HG03520 (cell line): ENCODE results near the gene THG1L.
A peak's percentile ranks its signal among the peaks of the same experiment; 100 is the strongest.
"Not testable (repeated sequence)": the region's sequence is repeated elsewhere in the genome, so short reads cannot be mapped to it uniquely, and the experiment has no call there.

Source experiments
- ATAC-seq: cut with Tn5 transposase; IDR thresholded peaks from one replicate; pipeline ENCODE4 v1.9.1; 2021; ENCODE audit warnings: mild to moderate bottlenecking, moderate library complexity; ENCODE audit not compliant: unreplicated experiment

THG1L gene

DNA sequence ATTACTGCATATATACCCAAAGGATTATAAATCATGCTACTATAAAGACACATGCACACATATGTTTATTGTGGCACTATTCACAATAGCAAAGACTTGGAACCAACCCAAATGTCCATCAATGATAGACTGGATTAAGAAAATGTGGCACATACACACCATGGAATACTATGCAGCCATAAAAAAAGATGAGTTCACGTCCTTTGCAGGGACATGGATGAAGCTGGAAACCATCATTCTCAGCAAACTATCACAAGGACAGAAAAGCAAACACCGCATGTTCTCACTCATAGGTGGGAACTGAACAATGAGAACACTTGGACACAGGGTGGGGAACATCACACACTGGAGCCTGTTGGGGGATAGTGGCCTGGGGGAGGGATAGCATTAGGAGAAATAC, 4.6 kb upstream of the THG1L start:
- ATAC-seq: not testable (repeated sequence)

DNA sequence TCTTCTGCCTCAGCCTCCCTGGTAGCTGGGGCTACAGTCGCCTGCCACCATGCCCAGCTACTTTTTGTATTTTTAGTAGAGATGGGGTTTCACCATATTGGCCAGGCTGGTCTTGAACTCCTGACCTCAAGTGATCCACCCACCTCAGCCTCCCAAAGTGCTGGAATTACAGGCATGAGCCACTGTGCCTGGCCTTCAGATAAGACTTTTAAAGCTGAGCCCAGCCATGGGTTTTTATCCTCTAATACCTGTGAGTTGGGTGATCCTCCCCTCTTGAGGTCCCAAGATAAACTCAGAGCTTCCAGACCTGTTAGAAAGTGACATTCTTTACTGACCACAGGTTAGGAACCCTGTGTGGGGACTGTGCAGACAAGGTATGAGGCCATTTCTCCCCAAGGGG, 3.4 kb upstream of the THG1L start:
- ATAC-seq: not testable (repeated sequence)

DNA sequence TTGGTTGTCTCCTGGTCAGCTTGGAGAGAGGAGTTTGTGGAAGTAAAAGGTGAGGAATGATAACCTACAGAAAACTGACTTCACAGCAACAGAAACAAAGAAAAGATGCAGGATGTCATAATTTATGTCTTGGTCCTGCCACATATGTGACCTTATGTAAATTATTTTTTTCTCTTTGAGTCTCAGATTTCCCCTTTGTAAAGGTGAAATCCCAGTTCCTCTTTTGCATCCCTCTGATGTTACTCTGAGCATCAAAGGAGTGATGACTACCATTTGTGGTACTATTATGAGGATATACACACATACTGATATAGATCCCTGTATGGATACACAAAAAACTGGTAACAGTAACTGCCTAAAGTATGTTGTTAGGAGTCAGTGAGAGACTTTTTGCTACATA, 1.4 kb upstream of the THG1L start:
- ATAC-seq: peak; percentile 65

DNA sequence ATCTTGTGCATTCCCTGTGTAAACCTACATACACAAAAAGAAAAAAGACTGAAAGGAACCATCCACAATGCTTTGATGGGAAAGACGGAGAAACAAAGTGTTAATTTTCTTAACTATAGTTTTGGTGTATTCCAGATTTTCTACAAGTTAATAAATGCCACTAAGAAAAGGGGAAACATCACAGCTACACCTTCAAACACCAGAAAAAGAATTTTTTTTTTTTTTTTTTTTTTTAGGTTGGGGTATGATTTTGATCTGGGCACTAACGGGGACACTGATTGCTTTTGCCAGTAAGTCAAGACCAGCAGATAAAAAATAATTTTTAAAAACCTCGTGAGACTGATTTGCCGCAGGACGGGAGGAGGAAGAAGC, 334 bp upstream of the THG1L start:
- ATAC-seq: no peak

DNA sequence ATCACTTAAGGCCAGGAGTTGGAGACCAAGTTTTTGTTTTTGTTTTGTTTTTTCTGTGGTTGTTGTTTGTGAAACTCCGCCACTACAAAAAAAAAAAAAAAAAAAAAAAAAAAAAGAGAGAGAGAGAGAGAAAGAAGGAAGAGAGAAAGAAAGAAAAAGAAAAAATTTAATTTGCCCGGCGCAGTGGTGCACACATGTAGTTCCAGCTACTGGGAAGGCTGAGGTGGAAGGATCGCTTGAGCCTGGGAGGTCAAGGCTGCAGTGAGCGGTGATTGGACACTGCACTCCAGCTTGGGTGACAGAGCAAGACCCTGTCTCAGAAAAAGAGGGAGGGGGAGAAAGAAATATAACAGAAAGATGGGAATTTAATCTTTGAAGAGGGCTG, 902 bp downstream of the THG1L start:
- no peak for ATAC-seq

DNA sequence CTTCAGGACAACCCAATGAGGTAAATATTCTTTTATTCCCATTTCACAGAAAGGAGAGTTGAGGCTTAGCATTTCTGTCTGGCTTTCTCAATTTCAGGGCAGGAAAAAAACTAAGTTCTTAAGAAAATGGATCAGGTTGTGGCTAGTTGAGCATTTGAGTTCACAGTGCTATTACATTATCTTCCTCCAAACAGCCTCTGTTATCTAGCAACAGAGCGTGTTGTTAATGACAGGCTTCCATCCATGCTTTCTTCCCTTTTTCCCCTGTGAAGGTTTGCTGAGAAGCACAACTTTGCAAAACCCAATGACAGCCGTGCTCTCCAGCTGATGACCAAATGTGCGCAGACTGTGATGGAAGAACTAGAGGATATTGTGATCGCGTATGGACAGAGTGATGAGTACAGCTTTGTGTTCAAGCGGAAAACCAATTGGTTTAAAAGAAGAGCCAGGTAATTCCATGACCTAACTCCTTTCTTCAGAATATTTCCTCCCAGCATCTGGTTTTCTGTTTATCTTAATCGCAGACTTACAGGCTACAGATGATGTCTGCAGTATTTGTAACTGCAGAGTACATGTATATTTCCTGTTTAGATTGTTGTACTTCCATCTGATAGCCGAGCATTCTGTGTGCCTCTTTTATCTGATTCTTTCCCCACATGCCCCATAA, 1.5 kb downstream of the THG1L start:
- ATAC-seq: no peak

DNA sequence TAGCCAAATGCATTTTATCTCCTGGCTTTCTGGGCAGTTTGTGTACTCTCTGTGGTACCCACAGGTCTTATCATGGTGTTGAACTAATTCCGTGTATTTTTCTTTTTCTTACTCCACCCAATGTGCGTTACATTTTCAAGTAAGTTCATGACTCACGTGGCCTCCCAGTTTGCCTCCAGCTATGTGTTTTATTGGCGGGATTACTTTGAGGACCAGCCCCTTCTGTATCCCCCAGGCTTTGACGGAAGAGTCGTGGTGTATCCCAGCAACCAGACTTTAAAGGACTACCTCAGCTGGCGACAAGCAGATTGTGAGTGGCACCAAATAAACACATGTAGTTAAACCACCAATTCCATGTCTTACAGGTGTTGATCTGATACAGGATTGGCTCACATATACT, 3.2 kb downstream of the THG1L start:
- no peak for ATAC-seq

DNA sequence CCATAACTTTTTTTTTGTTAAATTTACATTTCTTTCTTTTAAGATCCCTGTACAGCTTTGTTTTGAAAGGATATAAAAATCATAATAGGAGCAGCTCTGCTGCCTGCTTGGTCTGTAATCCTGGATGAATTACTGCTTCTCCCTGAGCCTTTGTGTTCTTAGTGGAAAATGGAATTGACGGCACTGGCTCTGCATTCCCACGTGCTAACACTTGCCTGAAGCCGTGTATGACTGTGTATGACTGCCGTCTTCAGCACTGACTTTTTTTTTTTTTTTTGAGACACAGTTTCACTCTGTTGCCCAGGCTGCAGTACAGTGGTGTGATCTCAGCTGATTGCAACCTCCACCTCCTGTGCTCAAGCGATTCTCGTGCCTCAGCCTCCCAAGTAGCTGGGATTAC, 4.8 kb downstream of the THG1L start:
- ATAC-seq: no peak

DNA sequence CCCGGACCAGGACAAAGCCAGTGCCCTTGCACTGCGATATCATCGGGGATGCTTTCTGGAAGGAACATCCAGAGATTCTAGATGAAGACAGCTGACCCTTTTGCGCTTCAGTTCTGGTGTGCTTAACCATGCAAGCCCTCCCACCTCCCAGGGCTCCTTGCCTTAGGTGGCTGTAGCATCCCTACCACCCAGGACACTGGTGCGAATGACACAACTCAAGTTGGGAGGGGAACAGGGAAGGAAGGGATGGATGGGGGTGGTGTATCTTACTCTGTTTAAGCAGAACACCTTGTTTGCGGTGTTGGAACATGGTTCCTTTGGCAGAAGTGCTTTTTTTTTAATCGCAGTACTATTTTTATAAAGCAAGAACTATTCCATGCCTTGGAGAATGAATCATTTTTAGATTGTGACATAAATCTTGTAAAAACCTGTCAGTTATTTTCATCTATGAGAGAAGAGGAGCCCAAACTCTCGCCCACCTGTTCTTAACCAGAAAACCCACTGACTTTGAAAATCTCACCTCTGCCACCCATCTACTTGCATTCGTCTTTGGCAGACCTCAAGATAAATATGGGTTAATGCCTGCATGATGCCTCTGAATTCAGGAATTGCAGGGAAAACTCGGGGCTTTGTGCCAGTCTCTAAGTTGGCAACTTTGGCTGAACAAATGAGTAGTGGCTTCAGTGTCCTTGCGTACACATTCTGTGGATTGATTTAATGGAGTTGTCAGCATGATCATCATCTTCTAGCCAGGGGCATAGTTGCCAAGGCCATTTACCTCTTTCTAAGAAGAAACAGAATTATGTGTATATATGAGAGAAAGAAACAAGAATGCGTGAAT, 8.4 kb downstream of the THG1L start:
- ATAC-seq: no peak

DNA sequence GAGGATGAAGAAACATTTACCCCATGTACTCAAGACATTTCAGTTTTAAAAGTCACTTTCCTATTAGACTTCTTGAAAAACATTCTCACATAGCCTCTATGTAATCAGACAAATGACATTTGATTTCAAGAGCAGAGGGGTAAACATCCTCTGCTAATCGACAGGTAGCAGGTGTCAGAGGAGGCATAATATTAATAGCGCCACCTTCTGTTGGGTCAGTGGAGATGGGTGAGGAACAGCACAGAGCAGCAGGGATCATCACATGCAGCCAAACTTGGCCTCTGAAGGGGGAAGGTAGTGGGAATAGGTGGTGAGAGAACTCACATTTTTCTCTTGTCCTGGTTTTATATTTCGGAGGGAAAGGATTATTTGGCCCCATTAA, 9.0 kb downstream of the THG1L start:
- ATAC-seq: no peak

DNA sequence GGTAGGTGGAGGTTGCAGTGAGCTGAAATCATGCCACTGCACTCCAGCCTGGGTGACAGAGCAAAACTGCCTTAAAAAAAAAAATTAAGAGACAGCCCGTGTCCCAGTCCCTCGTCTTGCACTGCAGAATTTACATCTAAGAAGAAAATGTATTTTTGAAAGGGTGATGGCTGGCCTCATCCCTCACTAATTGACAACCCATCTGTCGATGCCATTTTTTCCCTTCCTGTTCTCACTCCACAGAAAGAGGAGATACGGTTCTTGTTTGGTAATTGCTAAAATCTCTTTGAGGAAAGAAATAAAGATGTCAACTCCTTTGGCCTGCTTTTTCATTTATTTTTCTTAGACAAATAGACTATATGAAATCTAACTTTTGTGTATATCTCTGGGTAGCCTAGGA, 9.9 kb downstream of the THG1L start:
- ATAC-seq: no peak

DNA sequence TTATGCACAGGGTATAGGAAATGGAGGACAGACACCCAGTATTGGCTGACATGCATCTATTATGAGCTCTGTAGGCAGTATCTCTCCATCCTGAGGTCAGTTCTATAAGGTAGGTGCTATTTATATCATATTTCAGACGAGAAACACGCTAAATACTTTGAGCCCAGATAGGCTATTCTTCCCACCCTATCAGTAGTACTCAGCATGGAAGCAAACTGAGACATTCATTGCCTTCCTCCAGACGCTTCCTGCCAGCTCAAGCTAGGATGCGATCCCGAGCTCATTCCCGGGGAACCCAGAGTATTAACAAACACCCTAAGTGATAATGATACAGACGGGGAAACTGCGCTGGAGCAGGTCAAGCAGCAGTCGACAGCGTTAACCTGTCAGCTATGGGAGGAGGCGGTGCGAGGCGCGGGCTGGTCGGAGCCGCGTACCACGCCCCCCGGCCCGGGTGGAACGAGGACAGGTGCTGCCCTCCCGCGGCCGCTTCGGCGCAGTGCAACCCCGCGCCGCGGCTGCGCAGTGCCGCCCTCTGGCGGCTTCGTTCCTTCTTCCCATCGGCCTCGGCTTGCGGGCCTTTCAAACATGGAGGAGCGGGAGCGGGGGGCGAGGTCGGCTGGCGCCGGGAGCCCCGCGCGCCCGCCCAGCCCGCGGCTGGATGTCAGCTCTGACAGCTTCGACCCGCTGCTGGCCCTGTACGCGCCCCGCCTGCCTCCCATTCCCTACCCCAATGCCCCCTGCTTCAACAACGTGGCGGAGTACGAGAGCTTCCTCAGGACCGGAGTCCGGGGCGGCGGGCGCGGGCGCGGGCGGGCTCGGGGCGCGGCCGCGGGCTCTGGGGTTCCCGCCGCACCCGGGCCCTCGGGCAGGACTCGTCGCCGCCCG, 12.2 kb downstream of the THG1L start, which contains the start of gene LSM11:
LSM11 (plus strand) TSS at position 550 of the 888 bp plus-strand sequence; CDS start at position 589, 39 bp downstream.
- peak; percentile 87 for ATAC-seq

DNA sequence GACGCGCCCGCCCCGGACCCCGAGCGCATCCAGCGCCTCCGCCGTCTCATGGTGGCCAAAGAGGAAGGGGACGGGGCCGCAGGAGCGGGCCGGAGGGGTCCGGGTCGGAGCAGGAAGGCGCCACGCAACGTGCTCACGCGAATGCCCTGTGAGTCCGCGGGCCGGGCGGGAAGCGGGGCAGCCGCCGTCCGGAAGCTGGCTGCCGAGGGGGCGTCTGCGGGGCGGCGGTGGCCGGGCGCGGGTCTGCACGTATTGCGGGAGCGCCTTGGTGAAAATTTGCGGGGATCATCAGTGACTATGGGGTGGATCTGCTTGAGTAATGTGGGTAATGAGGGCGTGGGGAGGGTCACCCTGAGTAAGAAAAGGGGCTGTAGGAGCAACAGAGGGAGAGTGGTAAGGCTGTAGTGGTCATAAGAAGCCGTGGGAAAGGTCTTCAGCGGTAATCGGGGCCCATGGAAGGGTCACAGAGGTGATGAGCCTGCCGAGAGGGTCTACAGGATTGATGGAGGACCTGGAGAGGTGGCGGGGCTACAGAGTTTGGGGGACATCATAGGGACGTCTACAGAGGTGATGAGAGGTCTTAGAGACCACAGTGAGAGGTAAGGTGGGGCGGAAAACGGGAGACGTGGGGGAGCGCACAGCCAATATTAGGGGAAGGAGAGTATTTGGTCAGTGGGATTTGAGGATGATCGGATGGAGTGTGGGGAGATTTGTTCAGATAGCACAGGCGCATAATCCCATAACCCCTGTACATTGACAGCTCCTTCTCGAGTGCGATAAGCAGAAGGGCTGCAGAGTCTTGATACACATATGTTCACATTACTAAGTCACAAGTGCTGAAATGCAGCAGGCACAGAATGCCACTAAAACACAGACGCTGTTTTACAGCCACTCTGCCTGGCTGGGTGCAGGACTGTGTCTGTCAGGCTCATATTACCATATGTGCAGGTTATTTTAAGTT, 13.1 kb downstream of the THG1L start:
- no peak for ATAC-seq

DNA sequence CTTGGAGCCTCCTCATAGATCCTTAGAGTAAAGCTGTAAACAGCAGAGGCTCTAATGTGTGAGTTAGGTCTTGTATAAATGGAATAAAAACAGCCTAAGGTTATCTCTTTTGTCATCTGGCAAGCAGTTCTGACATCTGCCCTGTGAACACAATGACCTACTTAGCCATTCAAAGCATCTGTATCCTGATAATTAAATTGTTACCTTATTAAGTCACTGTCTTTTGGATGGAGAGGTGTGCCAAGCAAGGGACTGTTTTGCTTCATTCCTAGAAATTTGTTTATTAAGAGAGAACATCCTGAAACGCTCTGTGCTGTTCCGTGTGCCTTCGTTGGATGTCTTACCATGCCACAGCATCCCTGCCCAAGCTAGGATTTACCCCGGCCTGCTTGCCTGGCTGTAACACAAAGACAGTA, 13.8 kb downstream of the THG1L start:
- ATAC-seq: no peak

DNA sequence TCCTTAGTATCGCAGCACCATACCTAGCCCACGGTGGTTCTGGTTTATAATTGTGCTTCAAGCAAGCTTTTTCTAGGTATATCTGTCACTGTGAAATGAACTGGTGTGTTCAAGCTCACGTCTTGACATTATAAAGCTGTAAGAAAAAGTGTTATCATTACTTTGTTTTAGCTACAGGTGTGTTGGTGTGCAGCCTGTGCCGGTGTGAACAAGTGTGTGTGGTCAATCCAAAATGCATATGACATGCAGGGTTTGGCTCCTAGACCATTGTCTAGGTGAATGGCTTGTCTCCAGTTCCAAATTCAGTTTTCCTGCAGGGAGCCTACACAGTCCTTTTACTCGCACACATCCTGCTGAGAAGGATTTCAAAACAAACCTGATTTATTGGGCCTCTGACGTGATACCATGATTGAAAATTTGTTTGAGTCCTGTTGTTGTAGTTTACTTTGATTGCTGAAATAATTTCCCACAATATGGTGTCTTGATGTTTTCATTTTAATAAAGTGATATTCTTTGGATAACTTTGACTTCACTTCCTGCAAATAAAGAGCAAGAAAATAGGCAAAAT, 16.0 kb downstream of the THG1L start:
- ATAC-seq: no peak

DNA sequence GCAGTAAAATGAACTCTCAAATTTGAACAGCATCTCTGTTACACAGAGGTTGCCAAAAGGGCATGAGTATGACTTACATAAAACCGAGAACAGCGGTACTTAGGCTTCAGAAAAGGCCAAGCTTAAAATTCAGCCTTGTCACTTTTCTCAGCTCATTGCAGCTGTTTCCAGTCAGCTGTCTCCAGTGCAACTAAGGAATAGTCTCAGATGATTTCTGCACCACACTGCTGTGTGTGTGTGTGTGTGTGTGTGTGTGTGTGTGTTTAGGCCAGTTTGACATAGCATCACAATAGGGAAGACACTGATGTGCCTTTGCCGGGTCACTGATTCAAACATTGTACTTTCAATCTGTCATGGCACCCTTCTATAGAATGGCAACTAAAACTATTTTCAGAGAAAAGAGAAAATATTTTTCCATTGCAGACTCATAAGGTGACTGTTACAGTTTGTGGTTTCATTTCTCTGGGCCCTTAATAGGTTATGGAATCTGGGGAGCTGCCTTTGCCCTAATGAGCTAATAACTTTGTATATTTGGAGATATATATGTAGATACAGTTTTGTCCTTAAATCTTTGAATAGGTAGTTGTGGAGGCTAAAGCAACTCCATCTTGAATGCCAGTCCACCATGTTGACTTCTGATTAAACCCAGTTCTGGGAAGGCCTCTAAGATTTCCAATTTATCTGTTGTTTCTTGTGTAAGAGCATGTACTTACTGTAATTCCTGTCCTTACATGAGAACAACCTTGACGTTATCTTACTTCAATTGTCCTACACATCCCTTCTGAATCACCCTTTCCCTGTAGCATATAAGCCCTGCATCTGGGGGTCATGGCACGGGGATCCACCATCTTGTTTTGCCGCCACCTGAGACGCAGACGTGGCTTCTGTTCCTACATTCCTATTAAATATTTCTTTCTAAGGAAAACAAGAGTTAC, 16.8 kb downstream of the THG1L start:
- no peak for ATAC-seq

DNA sequence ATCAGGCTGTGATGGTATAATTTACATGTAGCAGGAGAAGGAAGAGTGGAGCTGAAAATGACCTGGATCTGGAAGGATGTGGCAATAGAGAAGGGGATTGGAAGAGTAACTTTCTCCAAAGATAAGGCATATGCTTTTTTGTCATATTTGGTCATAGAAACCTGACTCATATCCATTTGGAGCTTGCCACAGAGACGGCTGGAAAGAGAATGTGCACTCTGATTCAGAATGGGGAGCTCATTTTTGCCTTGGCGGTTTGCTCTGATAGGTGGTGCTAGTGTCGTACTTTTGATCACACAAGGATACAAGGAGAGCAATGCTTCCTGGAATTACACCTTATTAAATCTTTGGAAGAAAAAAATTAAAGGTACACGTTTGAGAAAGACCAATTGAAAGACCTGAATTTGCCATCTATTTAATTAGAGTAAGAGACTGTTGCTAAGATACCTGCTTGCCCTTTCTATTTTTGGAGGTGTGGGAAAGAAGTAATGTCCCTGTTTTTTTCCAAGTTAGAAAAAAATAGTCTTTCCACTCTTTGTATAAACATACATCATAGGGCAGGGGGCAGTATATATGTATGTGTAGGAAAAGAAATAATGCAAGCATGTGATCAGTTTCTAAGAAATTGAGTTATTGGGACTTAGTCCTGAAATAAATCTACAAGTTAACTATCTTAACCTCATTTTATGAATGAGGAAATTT, 17.7 kb downstream of the THG1L start:
- no peak for ATAC-seq

DNA sequence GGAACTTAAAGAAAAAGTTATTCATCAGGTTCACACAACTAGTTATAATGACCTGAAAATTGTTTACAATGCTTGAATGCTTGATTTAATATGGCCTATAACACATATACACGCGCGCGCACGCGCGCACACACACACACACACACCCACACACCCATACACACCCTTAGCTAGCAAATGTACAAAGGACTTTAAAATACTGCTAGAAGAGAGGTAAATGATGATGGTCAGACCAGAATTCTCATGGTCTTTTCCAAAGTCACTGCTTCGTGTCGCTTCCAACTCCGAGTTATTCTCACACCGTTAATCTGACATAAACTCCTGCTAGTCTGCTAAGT, 18.2 kb downstream of the THG1L start:
- no peak for ATAC-seq
